WERI-Rb-1 (cell line): ENCODE results near the gene TMTC1.

Experiments used
- DNase-seq: peaks from one replicate; pipeline ENCODE4 v3.0.0-alpha.2; 2020
- H3K27ac ChIP-seq: fragments of 250-450 bp; sonication (Bioruptor Pico); 2 replicates; pipeline ENCODE4 v1.5.1; 2020; ENCODE audit warnings: mild to moderate bottlenecking, moderate library complexity
- H3K27me3 ChIP-seq: fragments of 250-450 bp; sonication (Bioruptor Pico); 2 replicates; pipeline ENCODE4 v1.5.1; 2021; ENCODE audit warnings: mild to moderate bottlenecking, low read depth, moderate library complexity; ENCODE audit not compliant: insufficient read depth, severe bottlenecking
- H3K36me3 ChIP-seq: fragments of 250-450 bp; sonication (Bioruptor Pico); 2 replicates; pipeline ENCODE4 v1.5.1; 2020; ENCODE audit warnings: mild to moderate bottlenecking, moderate library complexity
- H3K4me3 ChIP-seq: 2 replicates; pipeline ENCODE4 v1.5.1; 2011; ENCODE audit warnings: low read depth, mild to moderate bottlenecking, control low read depth, low read length
- H3K9me3 ChIP-seq: fragments of 250-450 bp; sonication (Bioruptor Pico); 2 replicates; pipeline ENCODE4 v1.5.1; 2021; ENCODE audit warnings: mild to moderate bottlenecking, moderate library complexity; ENCODE audit not compliant: severe bottlenecking
- CTCF ChIP-seq: IDR thresholded peaks from 2 replicates; pipeline ENCODE4 v1.5.1; 2011; ENCODE audit warnings: low read depth, mild to moderate bottlenecking, control low read depth, inconsistent platforms, low read length

Gene TMTC1

GRCh38 chr12:29655861-29656260 is 127.9 kb downstream of the TMTC1 start:
- DNase-seq: no peak
- TF ChIP-seq CTCF: no peak
- no peak overlapping the region for H3K4me3 ChIP-seq
- H3K27ac ChIP-seq: no peak overlapping the region
- H3K27me3 ChIP-seq: no peaks in the 10 kb centered on the region
- no peaks in the 10 kb centered on the region for H3K36me3 ChIP-seq
- H3K9me3 ChIP-seq: no peaks in the 10 kb centered on the region

- H3K27me3 ChIP-seq: no peaks in the 10 kb centered on the region
- TF ChIP-seq CTCF: no peak
- H3K4me3 ChIP-seq: no peak overlapping the region
- no peaks in the 10 kb centered on the region for H3K36me3 ChIP-seq
- H3K9me3 ChIP-seq: no peaks in the 10 kb centered on the region
- DNase-seq: no peak
- H3K27ac ChIP-seq: no peak overlapping the region
Observed at GRCh38 chr12:29653286-29653685, 130.5 kb downstream of the TMTC1 start.

GRCh38 chr12:29650371-29650770 is 133.4 kb downstream of the TMTC1 start:
- Histone ChIP-seq H3K36me3 (no peaks in the 10 kb centered on the region), H3K27ac (no peak overlapping the region), H3K4me3 (no peak overlapping the region), H3K9me3 (no peaks in the 10 kb centered on the region), H3K27me3 (no peaks in the 10 kb centered on the region)
- TF ChIP-seq CTCF: no peak
- DNase-seq: no peak

GRCh38 chr12:29649722-29650121 is 134.0 kb downstream of the TMTC1 start:
- Histone ChIP-seq H3K27me3 (no peaks in the 10 kb centered on the region), H3K4me3 (no peak overlapping the region), H3K9me3 (no peaks in the 10 kb centered on the region), H3K36me3 (no peaks in the 10 kb centered on the region), H3K27ac (no peak overlapping the region)
- no peak for TF ChIP-seq CTCF
- no peak for DNase-seq

GRCh38 chr12:29644536-29645162 is 139.1 kb downstream of the TMTC1 start:
- TF ChIP-seq CTCF: no peak
- H3K4me3 ChIP-seq: no peak overlapping the region
- H3K36me3 ChIP-seq: no peaks in the 10 kb centered on the region
- no peak for DNase-seq
- no peak overlapping the region for H3K27ac ChIP-seq
- H3K27me3 ChIP-seq: no peaks in the 10 kb centered on the region
- peaks cover 3% of the 10 kb centered on the region for H3K9me3 ChIP-seq
